ENCODE measurements around the gene SMG6. TPM values are rescaled to one million over a fixed set of nuclear protein-coding genes. Genes with fewer than 3 reads are reported as not detected.

SMG6 gene
- total and polyA plus RNA-seq, 2 of the 8 experiments (the other 6 are each of a cell fraction or from before 2014, with no cell fraction given), result 18.5 to 25.2 TPM

- H2AFZ ChIP-seq (ENCODE audit: low read length), result no peak overlapping the region
- no peak for FAIRE-seq
- no peaks in the 10 kb centered on the region; the same call in 1 of the 2 replicates for H3K79me1 ChIP-seq (ENCODE audit: low read depth, low read length)
- no peak overlapping the region for H3K18ac ChIP-seq (ENCODE audit: extremely low read depth, low read length)
- peaks cover 2 to 3% of the 10 kb centered on the region in 2 experiments for H4K20me1 ChIP-seq (replicated peaks in 1 of 2; ENCODE audit: control insufficient read depth in 1 of 2, insufficient read depth in 2 of 2, low read length in 2 of 2)
- no peak overlapping the region for H3K23ac ChIP-seq (ENCODE audit: insufficient read length)
- H2BK20ac ChIP-seq (ENCODE audit: low read length), result no peak overlapping the region
- no peak overlapping the region for H3K4me2 ChIP-seq (ENCODE audit: insufficient read depth in 1 of 2, low read depth in 2 of 2, low read length in 2 of 2)
- H3K4ac ChIP-seq (replicated peaks; ENCODE audit: insufficient read length, low read depth, low read length), result no peak overlapping the region
- H4K91ac ChIP-seq (replicated peaks; ENCODE audit: insufficient read length, low read length), result no peak overlapping the region
- H3K56ac ChIP-seq (replicated peaks; ENCODE audit: insufficient read length, low read depth, low read length), result no peak overlapping the region
- peaks cover 0 to 7% (median 2%) of the 10 kb centered on the region in 4 experiments; a peak in 3 of 7 replicates for H3K4me1 ChIP-seq (replicated peaks in 1 of 4; ENCODE audit: control insufficient read depth in 3 of 4, insufficient read depth in 4 of 4, low read length in 3 of 4)
- no peak overlapping the region for H2AK5ac ChIP-seq (ENCODE audit: low read depth, low read length)
- no peak for DNase-seq (ENCODE audit: low read depth in 1 of 2, low spot score in 2 of 2)
- no peak overlapping the region for H4K8ac ChIP-seq (ENCODE audit: extremely low read depth, insufficient read depth, low read length)
- ChIA-PET CTCF (ENCODE audit: partially characterized antibody) (interaction anchor here (1.0 to 2.5 kb wide), 10 partner anchors 11 to 117 kb away, joined by 3 to 14 read pairs (median 6); no protein-coding TSS in a partner anchor), POLR2A (ENCODE audit: partially characterized antibody) (interaction anchor here (0.8 kb wide), 1 partner anchor 15 kb away, joined by 3 read pairs; no protein-coding TSS in a partner anchor)
- no peak overlapping the region for H2BK15ac ChIP-seq (ENCODE audit: low read length)
- H3K36me3 ChIP-seq (ENCODE audit: control insufficient read depth in 2 of 4, insufficient read depth in 4 of 4, low read length in 3 of 4), result peaks cover 0 to 2% (median 0%) of the 10 kb centered on the region in 4 experiments; a peak in 2 of 8 replicates
- WGBS, 2 experiments (ENCODE audit: extremely low coverage in 1 of 2, insufficient coverage in 1 of 2, insufficient read length in 1 of 2, insufficient replicate concordance in 2 of 2, low coverage in 1 of 2, low lambda C conversion rate in 2 of 2, missing lambda C conversion rate in 1 of 2), result 82% methylated on average over 4 of the region's 4 CpGs; no CpG with 5 or more reads in 1 of the 2 experiments
- H3K27ac ChIP-seq (ENCODE audit: low read depth, low read length), result no peak overlapping the region
- H4K5ac ChIP-seq (ENCODE audit: insufficient read length, low read depth, low read length), result no peak overlapping the region
- no peaks in the 10 kb centered on the region for H3K27me3 ChIP-seq (replicated peaks in 1 of 4; ENCODE audit: control insufficient read depth in 3 of 4, extremely low read depth in 1 of 4, insufficient read depth in 3 of 4, low read length in 3 of 4)
- no peak overlapping the region for H3K14ac ChIP-seq (ENCODE audit: insufficient read length)
- no peak overlapping the region for H3K4me3 ChIP-seq (ENCODE audit: extremely low read depth in 1 of 4, insufficient read depth in 2 of 4, low read depth in 3 of 4, low read length in 4 of 4)
- H3K9ac ChIP-seq (replicated peaks in 1 of 4; ENCODE audit: extremely low read depth in 1 of 4, low read depth in 3 of 4, low read length in 3 of 4), result no peak overlapping the region
- no peak overlapping the region for H2BK12ac ChIP-seq (ENCODE audit: low read depth, low read length)
- no peak overlapping the region for H2BK120ac ChIP-seq (replicated peaks; ENCODE audit: low read depth, low read length)
- H3K79me2 ChIP-seq (ENCODE audit: control insufficient read depth in 1 of 2, insufficient read depth in 2 of 2, low read length in 2 of 2), result no peaks in the 10 kb centered on the region
- no peak overlapping the region for H2BK5ac ChIP-seq (ENCODE audit: low read depth, low read length)
- no peaks in the 10 kb centered on the region for H3K23me2 ChIP-seq (ENCODE audit: low read depth, low read length)
- no peaks in the 10 kb centered on the region for H3K9me3 ChIP-seq (ENCODE audit: insufficient read depth in 2 of 2, low read depth in 1 of 2, low read length in 1 of 2)
- no peak for TF ChIP-seq BACH1 (IDR thresholded peaks at IDR 0.05; ENCODE audit: low read length)
- no peak for TF ChIP-seq BCL11A (IDR thresholded peaks at IDR 0.05; ENCODE audit: low read depth in 2 of 2, low read length in 2 of 2)
- TF ChIP-seq RAD21 (IDR thresholded peaks at IDR 0.05 in 1 of 2, conservative IDR thresholded peaks at IDR 0.05 in 1 of 2; ENCODE audit: low read depth in 2 of 2, low read length in 2 of 2), result no peak
- no peak for TF ChIP-seq USF2 (IDR thresholded peaks at IDR 0.05; ENCODE audit: low read length)
- TF ChIP-seq KDM4A (IDR thresholded peaks at IDR 0.05; ENCODE audit: low read depth, low read length, severe bottlenecking), result no peak
- TF ChIP-seq POLR2AphosphoS5 (IDR thresholded peaks at IDR 0.05; ENCODE audit: low read depth, low read length), result no peak
- no peak for TF ChIP-seq JUND (IDR thresholded peaks at IDR 0.05; ENCODE audit: low read length)
- TF ChIP-seq SP4 (IDR thresholded peaks at IDR 0.05; ENCODE audit: low read length), result no peak
- no peak for TF ChIP-seq SIN3A (conservative IDR thresholded peaks at IDR 0.05 in 1 of 2, IDR thresholded peaks at IDR 0.05 in 1 of 2; ENCODE audit: low read depth in 1 of 2, low read length in 2 of 2)
- TF ChIP-seq YY1 (IDR thresholded peaks at IDR 0.05; ENCODE audit: low read depth, low read length), result no peak
- TF ChIP-seq HDAC6 (IDR thresholded peaks at IDR 0.05; ENCODE audit: low read depth, low read length), result no peak
- no peak for TF ChIP-seq NRF1 (IDR thresholded peaks at IDR 0.05; ENCODE audit: low read depth, low read length)
- TF ChIP-seq CEBPB (IDR thresholded peaks at IDR 0.05; ENCODE audit: low read depth, low read length), result no peak
Measured at GRCh38 chr17:2177235-2177811, 126.3 kb downstream of the SMG6 start.
